CD4-positive, alpha-beta T cell treated with Interferon gamma for 1 hour (primary cell): Measurements from ENCODE around the gene CSF3.

Source experiments
- DNase-seq: peaks from one replicate; pipeline ENCODE4 v3.0.0-alpha.2; 2020

CSF3 gene

GRCh38 chr17:40015005-40015997 is at the start of gene CSF3:
CSF3 (plus strand) TSS chr17:40015440; CDS start chr17:40015475, 35 bp downstream.
- no peak for DNase-seq

GRCh38 chr17:39966771-39967170 is 48.5 kb upstream of the CSF3 start:
- no peak for DNase-seq

- no peak for DNase-seq
Observed at GRCh38 chr17:39968761-39969160, 46.5 kb upstream of the CSF3 start.

GRCh38 chr17:39969375-39969774 is 45.9 kb upstream of the CSF3 start:
- no peak for DNase-seq

GRCh38 chr17:39970157-39970692 is 45.0 kb upstream of the CSF3 start:
- DNase-seq: no peak

GRCh38 chr17:39971076-39971603 is 44.1 kb upstream of the CSF3 start:
- DNase-seq: no peak

GRCh38 chr17:39972271-39972670 is 43.0 kb upstream of the CSF3 start:
- DNase-seq: no peak

GRCh38 chr17:39973496-39973895 is 41.7 kb upstream of the CSF3 start:
- DNase-seq: no peak

- no peak for DNase-seq
Observed at GRCh38 chr17:39974433-39974832, 40.8 kb upstream of the CSF3 start.

GRCh38 chr17:39975801-39976200 is 39.4 kb upstream of the CSF3 start:
- no peak for DNase-seq

- no peak for DNase-seq
Observed at GRCh38 chr17:39979016-39979670, 36.1 kb upstream of the CSF3 start.

GRCh38 chr17:39979893-39980350 is 35.3 kb upstream of the CSF3 start:
- DNase-seq: no peak

GRCh38 chr17:39980351-39981206 is 34.7 kb upstream of the CSF3 start, which contains the start of gene PSMD3:
PSMD3 (plus strand) TSS chr17:39980807; CDS start chr17:39980971, 164 bp downstream.
- DNase-seq: peak; percentile 99

GRCh38 chr17:39981207-39981741 is 34.0 kb upstream of the CSF3 start:
- no peak for DNase-seq

GRCh38 chr17:39981766-39982375 is 33.4 kb upstream of the CSF3 start:
- DNase-seq: no peak

- no peak for DNase-seq
Observed at GRCh38 chr17:39988206-39988810, 26.9 kb upstream of the CSF3 start.

- no peak for DNase-seq
Observed at GRCh38 chr17:39994448-39994847, 20.8 kb upstream of the CSF3 start.

- no peak for DNase-seq
Observed at GRCh38 chr17:39995438-39995837, 19.8 kb upstream of the CSF3 start.

- no peak for DNase-seq
Observed at GRCh38 chr17:39996162-39996561, 19.1 kb upstream of the CSF3 start.

GRCh38 chr17:39996800-39997199 is 18.4 kb upstream of the CSF3 start:
- DNase-seq: no peak

GRCh38 chr17:39997543-39997942 is 17.7 kb upstream of the CSF3 start:
- DNase-seq: no peak
